IMR-90 (cell line): ENCODE measurements around the gene SDK1. TPM values are rescaled to one million over a fixed set of nuclear protein-coding genes. Genes with fewer than 3 reads are reported as not detected.

Experiments
- ATAC-seq: fragments of 200-7000 bp; cut with Tn5 transposase; 2 replicates; pipeline ENCODE4 v1.9.1; 2020; ENCODE audit warnings: low read depth, mild to moderate bottlenecking, moderate library complexity
- BruUV-seq: library from RNA; stranded (reverse); fragments of 400-500 nt; replicated peaks from 2 replicates; lab custom pipeline; 2021; lab: Mats Ljungman, UMichigan
- CTCF ChIA-PET: fragments of 300-600 bp; formaldehyde crosslinking; extraction: SDS; loops from one replicate; lab custom pipeline; 2021; ENCODE audit warnings: antibody characterized with exemption; lab: Yijun Ruan, JAX
- POLR2A ChIA-PET: fragments of 300-600 bp; sonication (Branson Sonifier 250); formaldehyde crosslinking; loops from one replicate; lab custom pipeline; 2022; ENCODE audit warnings: antibody characterized with exemption; ENCODE audit not compliant: unreplicated experiment; lab: Charles Lee
- DNase-seq: peaks from one replicate; pipeline ENCODE4 v3.0.0; 2013
- H2AFZ ChIP-seq: replicated peaks from 2 replicates; pipeline ENCODE3; 2013; ENCODE audit warnings: low read length, mild to moderate bottlenecking; ENCODE audit not compliant: poor library complexity
- H2AK5ac ChIP-seq: 2 replicates; pipeline ENCODE4 v1.6.1; 2013; ENCODE audit warnings: low read depth, low read length, inconsistent platforms
- H2AK9ac ChIP-seq: replicated peaks from 2 replicates; pipeline ENCODE3; 2013; ENCODE audit warnings: mild to moderate bottlenecking, low read depth, low read length, moderate library complexity; ENCODE audit not compliant: poor library complexity
- H2BK120ac ChIP-seq: 2 replicates; pipeline ENCODE4 v1.6.1; 2013; ENCODE audit warnings: low read depth, low read length, inconsistent platforms
- H2BK15ac ChIP-seq: 3 replicates; pipeline ENCODE4 v1.6.1; 2013; ENCODE audit warnings: low read depth, low read length, inconsistent platforms
- H2BK20ac ChIP-seq: 2 replicates; pipeline ENCODE4 v1.6.1; 2013; ENCODE audit warnings: low read depth, mild to moderate bottlenecking, inconsistent platforms, low read length, moderate library complexity
- H2BK5ac ChIP-seq: 2 replicates; pipeline ENCODE4 v1.6.1; 2013; ENCODE audit warnings: mild to moderate bottlenecking, low read depth, low read length, inconsistent platforms; ENCODE audit not compliant: poor library complexity, severe bottlenecking
- H3K14ac ChIP-seq: replicated peaks from 2 replicates; pipeline ENCODE4 v1.6.1; 2013; ENCODE audit warnings: low read depth, low read length, inconsistent platforms
- H3K18ac ChIP-seq: 2 replicates; pipeline ENCODE4 v1.6.1; 2013; ENCODE audit warnings: low read depth, low read length, control low read depth
- H3K23ac ChIP-seq: 2 replicates; pipeline ENCODE4 v1.6.1; 2013; ENCODE audit warnings: low read depth, low read length, inconsistent platforms
- H3K27ac ChIP-seq: 2 replicates; pipeline ENCODE4 v1.5.1; 2013; ENCODE audit warnings: mild to moderate bottlenecking, control low read depth, low read length; ENCODE audit not compliant: insufficient read depth
- H3K27me3 ChIP-seq: 2 replicates; pipeline ENCODE4 v1.6.1; 2013; ENCODE audit warnings: low read length; ENCODE audit not compliant: control insufficient read depth, insufficient read depth
- H3K36me3 ChIP-seq: 2 replicates; pipeline ENCODE4 v1.6.1; 2013; ENCODE audit warnings: low read length, mixed read lengths; ENCODE audit not compliant: control insufficient read depth, insufficient read depth
- H3K4ac ChIP-seq: 2 replicates; pipeline ENCODE4 v1.6.1; 2013; ENCODE audit warnings: low read depth, low read length, inconsistent platforms
- H3K4me1 ChIP-seq: 2 replicates; pipeline ENCODE4 v1.6.1; 2013; ENCODE audit warnings: low read length, mixed read lengths; ENCODE audit not compliant: control insufficient read depth, insufficient read depth
- H3K4me2 ChIP-seq: 2 replicates; pipeline ENCODE4 v1.6.1; 2013; ENCODE audit warnings: low read depth, mild to moderate bottlenecking, control low read depth, low read length, moderate library complexity
- H3K4me3 ChIP-seq: 2 replicates; pipeline ENCODE4 v1.5.1; 2013; ENCODE audit warnings: low read depth, mild to moderate bottlenecking, control low read depth, low read length, moderate library complexity; ENCODE audit not compliant: insufficient read depth
- H3K56ac ChIP-seq: 2 replicates; pipeline ENCODE4 v1.6.1; 2013; ENCODE audit warnings: low read length, inconsistent platforms; ENCODE audit not compliant: insufficient read depth; ENCODE audit errors: extremely low read depth
- H3K79me1 ChIP-seq, 2 experiments: 2 replicates each; pipeline ENCODE4 v1.6.1; 2013; ENCODE audit warnings: low read length in 2 of 2, inconsistent platforms in 1 of 2, low read depth in 1 of 2
- H3K9ac ChIP-seq: 2 replicates; pipeline ENCODE4 v1.6.1; 2013; ENCODE audit warnings: low read depth, low read length, control low read depth
- H3K9me1 ChIP-seq: 2 replicates; pipeline ENCODE4 v1.6.1; 2013; ENCODE audit warnings: low read length, inconsistent platforms; ENCODE audit not compliant: insufficient read depth
- H3K9me3 ChIP-seq: 2 replicates; pipeline ENCODE4 v1.6.1; 2013; ENCODE audit warnings: low read length; ENCODE audit not compliant: control insufficient read depth, insufficient read depth
- H4K20me1 ChIP-seq: 2 replicates; pipeline ENCODE4 v1.6.1; 2013; ENCODE audit warnings: low read length, inconsistent platforms; ENCODE audit not compliant: insufficient read depth
- H4K5ac ChIP-seq: 2 replicates; pipeline ENCODE4 v1.6.1; 2013; ENCODE audit warnings: mild to moderate bottlenecking, low read depth, low read length, control low read depth
- H4K8ac ChIP-seq, 2 experiments: 2 replicates each; pipeline ENCODE4 v1.6.1; 2013; ENCODE audit warnings: low read depth in 2 of 2, low read length in 2 of 2, control low read depth in 1 of 2, inconsistent platforms in 1 of 2
- H4K91ac ChIP-seq: 2 replicates; pipeline ENCODE4 v1.6.1; 2013; ENCODE audit warnings: low read depth, low read length, inconsistent platforms; ENCODE audit not compliant: insufficient read depth
- BHLHE40 ChIP-seq: fragments of 150-350 bp; IDR thresholded peaks from 2 replicates; pipeline ENCODE4 v1.6.1; 2016; ENCODE audit warnings: mild to moderate bottlenecking, low read depth, low read length
- CHD1 ChIP-seq: IDR thresholded peaks from 2 replicates; pipeline ENCODE4 v1.6.1; 2012; ENCODE audit warnings: low read depth, low read length, improper control_type of control experiment
- CTCF ChIP-seq: conservative IDR thresholded peaks from 2 replicates; pipeline ENCODE4 v1.5.1; 2012; ENCODE audit warnings: mild to moderate bottlenecking, low read depth, low read length, improper control_type of control experiment
- ELK1 ChIP-seq: fragments of 150-350 bp; IDR thresholded peaks from 2 replicates; pipeline ENCODE4 v1.6.1; 2016; ENCODE audit warnings: low read depth, mild to moderate bottlenecking, low read length, moderate library complexity, borderline replicate concordance
- MAFK ChIP-seq: IDR thresholded peaks from 2 replicates; pipeline ENCODE4 v1.6.1; 2012; ENCODE audit warnings: low read depth, low read length, improper control_type of control experiment
- MAZ ChIP-seq: IDR thresholded peaks from 2 replicates; pipeline ENCODE4 v1.6.1; 2012; ENCODE audit warnings: low read depth, mild to moderate bottlenecking, low read length, improper control_type of control experiment, moderate library complexity, borderline replicate concordance
- MXI1 ChIP-seq: IDR thresholded peaks from 2 replicates; pipeline ENCODE4 v1.6.1; 2012; ENCODE audit warnings: low read depth, mild to moderate bottlenecking, low read length, moderate library complexity, borderline replicate concordance
- NFE2L2 ChIP-seq: fragments of 150-350 bp; IDR thresholded peaks from 2 replicates; pipeline ENCODE4 v1.6.1; 2016; ENCODE audit warnings: low read depth, mild to moderate bottlenecking, low read length
- POLR2A ChIP-seq: IDR thresholded peaks from 2 replicates; pipeline ENCODE4 v1.6.1; 2012; ENCODE audit warnings: mild to moderate bottlenecking, low read depth, low read length
- RAD21 ChIP-seq: IDR thresholded peaks from 2 replicates; pipeline ENCODE4 v1.6.1; 2012; ENCODE audit warnings: low read length, improper control_type of control experiment
- RCOR1 ChIP-seq: IDR thresholded peaks from 2 replicates; pipeline ENCODE4 v1.6.1; 2012; ENCODE audit warnings: mild to moderate bottlenecking, low read length, improper control_type of control experiment; ENCODE audit not compliant: insufficient replicate concordance
- RFX5 ChIP-seq: IDR thresholded peaks from 2 replicates; pipeline ENCODE4 v1.8.0; 2012; ENCODE audit warnings: low read depth, mild to moderate bottlenecking, low read length, moderate library complexity
- WGBS, 2 experiments: methylation state at CpG; one replicate each; pipeline versions ENCODE4 v1.1.5 to v1.1.7; 2013; ENCODE audit warnings: missing lambda C conversion rate in 2 of 2; ENCODE audit not compliant: insufficient read length in 1 of 2; ENCODE audit errors: extremely low coverage in 2 of 2; 5-methylcytosine and 5-hydroxymethylcytosine counted together
- dilution Hi-C: fragments of 300-500 bp; cut with HindIII; formaldehyde crosslinking; loops from one replicate; pipeline ENCODE4 v1.14.3; 2018; ENCODE audit warnings: low sequenced_read_pairs; ENCODE audit not compliant: unreplicated experiment
- in situ Hi-C: fragments of 300-500 bp; cut with MboI; formaldehyde crosslinking; loops from 3 replicates; pipeline ENCODE4 v1.14.3; 2019; ENCODE audit warnings: low sequenced_read_pairs, inconsistent platforms, mixed read lengths
- intact Hi-C: fragments of 100-400 bp; cut with micrococcal nuclease; formaldehyde crosslinking; loops from 2 replicates; pipeline ENCODE4 v1.10.0; 2022
- polyA plus RNA-seq, 3 experiments: library from polyadenylated mRNA; depleted of rRNA; stranded (reverse); fragments of >200 nt; gene quantifications; 2 replicates each; pipeline ENCODE4 v1.2.3, GENCODE V29; 2012; ENCODE audit warnings: low replicate concordance in 1 of 3
- total RNA-seq: library from RNA; depleted of rRNA; stranded (reverse); fragments of >200 nt; gene quantifications from 2 replicates; pipeline ENCODE4 v1.2.3, GENCODE V29; 2012

SDK1 gene
- total and polyA plus RNA-seq, 2 of the 4 experiments (the other 2 are of a cell fraction) = 1.5 to 1.6 TPM

DNA sequence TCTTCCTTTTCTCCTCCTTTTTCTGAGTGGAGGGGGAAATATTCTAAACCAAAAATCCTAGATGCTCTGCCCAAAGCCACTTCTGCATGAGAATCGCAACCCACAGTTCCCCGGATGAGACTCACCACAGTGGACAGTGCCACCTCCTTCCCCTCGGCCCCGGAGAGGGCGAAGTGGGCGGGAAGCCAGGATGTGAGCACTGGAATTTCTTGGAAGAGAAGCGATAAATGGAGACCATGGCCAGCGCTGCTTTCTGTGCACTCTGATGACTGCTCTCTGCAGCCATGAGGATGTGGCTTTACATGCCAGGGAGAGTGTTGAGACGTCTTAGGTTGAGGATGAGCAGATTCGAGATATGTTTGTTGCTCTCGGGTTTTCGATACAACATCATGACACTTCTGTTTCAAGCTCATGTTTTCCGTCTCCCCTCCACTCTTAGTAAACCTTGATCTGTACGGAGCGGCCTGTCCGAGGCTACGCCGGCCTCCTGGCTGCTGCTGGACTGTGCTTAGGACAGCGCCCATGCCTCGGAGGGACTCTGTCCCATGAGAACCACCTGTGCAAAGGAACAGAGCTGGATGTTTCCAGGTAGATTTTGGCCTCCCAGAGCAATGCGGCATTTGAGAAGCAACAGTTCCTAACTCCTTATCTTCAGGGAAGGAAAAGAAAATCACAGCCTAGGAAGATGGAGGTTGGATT is 966.4 kb downstream of the SDK1 start:
- ATAC-seq = 0 out of 2 replicates have a peak, but pooled peaks have one; percentile 17
- ChIA-PET POLR2A (no interaction called here), CTCF (no interaction called here)
- H3K9me1 ChIP-seq = no peaks in the 10 kb centered on the region
- no TSS peak for BruUV-seq
- peaks cover 24% of the 10 kb centered on the region for H3K9me3 ChIP-seq
- H3K23ac ChIP-seq = no peak overlapping the region
- H3K27ac ChIP-seq = no peak overlapping the region
- H3K4ac ChIP-seq = no peak overlapping the region
- no peak overlapping the region for H3K4me2 ChIP-seq
- no peak overlapping the region for H2BK120ac ChIP-seq
- intact Hi-C loops (no loop called here), in situ Hi-C loops (no loop called here), dilution Hi-C loops (no loop called here)
- TF ChIP-seq NFE2L2 = no peak
- no peak for TF ChIP-seq CTCF
- no peak for TF ChIP-seq MAFK
- TF ChIP-seq ELK1 = no peak
- no peak for TF ChIP-seq RFX5
- no peak for TF ChIP-seq MXI1
- no peak for TF ChIP-seq BHLHE40
- no peak for TF ChIP-seq MAZ
- no peak for TF ChIP-seq RAD21
- TF ChIP-seq POLR2A = no peak
- no peak for TF ChIP-seq RCOR1
- TF ChIP-seq CHD1 = no peak
- no peak overlapping the region for H2BK20ac ChIP-seq
- no peak overlapping the region for H3K14ac ChIP-seq
- no peaks in the 10 kb centered on the region for H3K79me1 ChIP-seq
- H3K27me3 ChIP-seq = no peaks in the 10 kb centered on the region
- no peak overlapping the region for H3K4me3 ChIP-seq
- no peak overlapping the region for H2BK15ac ChIP-seq
- no peak overlapping the region for H3K56ac ChIP-seq
- H4K5ac ChIP-seq = no peak overlapping the region
- no peak overlapping the region for H2AK5ac ChIP-seq
- H4K91ac ChIP-seq = no peak overlapping the region
- no peak overlapping the region for H2AK9ac ChIP-seq
- H3K4me1 ChIP-seq = no peaks in the 10 kb centered on the region
- no peaks in the 10 kb centered on the region for H3K36me3 ChIP-seq
- WGBS, 2 experiments = 84% methylated on average over 7 of the region's 21 CpGs; no CpG with 5 or more reads in 1 of the 2 experiments
- H3K18ac ChIP-seq = no peak overlapping the region
- H4K8ac ChIP-seq = no peak overlapping the region
- H3K9ac ChIP-seq = no peak overlapping the region
- no peak overlapping the region for H2AFZ ChIP-seq
- DNase-seq = no peak
- no peaks in the 10 kb centered on the region for H4K20me1 ChIP-seq
- H2BK5ac ChIP-seq = no peak overlapping the region
